ENCODE data around the gene GALNTL6.

GRCh38 chr4:173008436-173008835 is 1195.2 kb downstream of the GALNTL6 start:
- no peak for TF ChIP-seq POLR2A (IDR thresholded peaks at IDR 0.05)
- no peak for TF ChIP-seq CTCF (IDR thresholded peaks at IDR 0.05)
- TF ChIP-seq POLR2AphosphoS5 (IDR thresholded peaks at IDR 0.05): no peak
